NCI-H1694 (cell line): ENCODE measurements around the gene ITPKA.
"Not testable (repeated sequence)": the region's sequence is repeated elsewhere in the genome, so short reads cannot be mapped to it uniquely, and the experiment has no call there.

Source experiments
- DNase-seq: peaks from one replicate; lab custom pipeline; 2025; lab: John Stamatoyannopoulos, UW

Gene ITPKA

GRCh38 chr15:41493205-41493901, at the start of gene ITPKA:
Gene ITPKA, plus strand, starts transcription at chr15:41493874. Its CDS starts 54 bp downstream, at chr15:41493928.
- peak; percentile 68 for DNase-seq

DNA sequence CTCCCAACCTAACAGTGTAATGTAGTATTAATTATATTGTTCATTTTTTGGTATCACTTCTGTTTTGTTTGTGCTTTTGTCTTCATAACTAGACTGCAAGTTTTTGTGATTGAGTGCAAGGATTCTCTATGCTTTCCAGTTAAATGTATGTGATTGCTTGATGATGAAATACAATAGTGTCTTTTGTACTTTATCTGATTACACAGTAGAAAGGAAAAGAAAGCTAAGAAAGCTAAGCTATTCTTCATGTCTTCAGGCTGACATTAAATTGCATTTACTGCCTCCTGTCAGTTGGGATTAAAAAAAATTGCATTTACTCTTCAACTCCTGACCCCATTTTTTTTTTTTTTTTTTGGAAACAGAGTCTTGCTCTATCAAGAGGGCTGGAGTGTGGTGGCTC, 48.3 kb upstream of the ITPKA start:
- DNase-seq = no peak

DNA sequence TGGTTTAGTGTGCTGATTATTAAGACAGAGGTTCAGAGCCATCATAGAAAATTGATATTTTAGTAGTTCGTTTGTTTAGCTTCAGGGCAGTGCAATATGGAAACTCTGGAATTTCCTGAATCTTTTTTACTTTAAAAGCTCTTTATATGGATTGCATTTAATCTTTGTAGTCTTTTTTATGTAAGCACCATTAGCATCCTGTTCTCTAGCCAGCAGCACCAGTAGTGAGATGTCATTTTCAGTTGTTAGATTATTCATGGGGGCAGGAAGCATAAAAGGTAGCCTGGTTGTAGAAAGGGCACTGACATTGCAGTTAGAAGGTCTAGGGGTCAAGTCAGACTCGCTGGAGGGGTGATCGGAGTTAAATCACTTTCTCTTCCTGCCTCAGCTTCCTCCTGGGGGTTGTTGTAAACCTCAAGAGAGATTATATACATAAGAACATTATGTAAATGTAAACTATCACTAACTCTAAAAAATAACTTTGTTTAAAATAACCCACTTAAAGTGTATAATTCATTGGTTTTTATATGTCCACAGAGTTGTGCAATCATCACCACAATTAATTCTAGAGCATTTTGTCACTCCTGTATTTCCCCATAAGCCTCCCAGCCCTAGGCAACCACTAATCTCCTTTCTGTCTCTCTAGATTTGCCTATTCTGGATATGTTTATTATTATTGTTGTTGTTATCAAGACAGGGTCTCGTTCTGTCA, 31.4 kb upstream of the ITPKA start:
- no peak for DNase-seq

GRCh38 chr15:41464889-41465580, 28.6 kb upstream of the ITPKA start:
- DNase-seq = no peak

DNA sequence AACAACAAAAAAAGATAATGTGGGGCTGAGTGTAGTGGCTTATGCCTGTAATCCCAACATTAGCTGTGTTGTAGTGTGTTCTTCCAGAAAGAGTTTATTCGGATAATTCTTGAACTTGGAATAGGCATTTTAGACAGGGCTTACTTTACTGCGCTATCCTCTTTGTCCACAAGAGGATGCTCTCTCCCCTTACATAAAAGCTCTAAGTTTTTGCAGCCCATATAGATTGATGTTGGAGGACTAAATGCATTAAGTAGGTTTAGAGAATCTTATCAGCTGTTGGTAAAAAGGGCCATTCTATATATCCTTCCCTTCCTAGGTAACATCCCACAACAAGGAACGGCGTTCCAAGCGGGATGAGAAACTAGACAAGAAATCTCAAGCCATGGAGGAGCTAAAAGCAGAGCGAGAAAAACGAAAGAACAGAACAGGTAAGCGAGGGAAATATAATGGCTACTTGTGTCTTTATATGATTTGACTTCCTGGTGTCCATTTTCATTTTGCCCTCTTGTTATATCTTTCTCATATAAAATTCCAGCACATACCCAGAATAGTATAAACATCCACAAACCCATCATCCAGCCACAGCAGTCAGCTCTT, 27.8 kb upstream of the ITPKA start:
- DNase-seq = peak; percentile 65

GRCh38 chr15:41466711-41467110, 27.0 kb upstream of the ITPKA start:
- no peak for DNase-seq

DNA sequence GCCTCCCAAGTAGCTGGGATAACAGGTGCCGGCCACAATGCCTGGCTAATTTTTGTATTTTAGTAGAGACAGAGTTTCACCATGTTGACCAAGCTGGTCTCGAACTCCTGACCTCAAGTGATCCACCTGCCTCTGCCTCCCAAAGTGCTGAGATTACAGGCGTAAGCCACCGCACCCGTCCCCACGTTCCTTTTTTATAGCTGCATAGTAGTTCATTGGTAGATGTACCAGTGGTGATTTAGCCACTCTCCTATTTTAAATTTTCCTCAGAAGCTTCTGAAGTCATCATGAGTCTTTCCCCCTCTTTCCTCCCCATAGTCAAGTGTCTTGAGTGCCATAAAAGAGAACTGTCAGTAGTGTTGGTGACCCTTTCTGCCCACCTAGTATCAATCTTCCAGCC, 24.0 kb upstream of the ITPKA start:
- not testable (repeated sequence) for DNase-seq

GRCh38 chr15:41473418-41473817, 20.3 kb upstream of the ITPKA start:
- no peak for DNase-seq

DNA sequence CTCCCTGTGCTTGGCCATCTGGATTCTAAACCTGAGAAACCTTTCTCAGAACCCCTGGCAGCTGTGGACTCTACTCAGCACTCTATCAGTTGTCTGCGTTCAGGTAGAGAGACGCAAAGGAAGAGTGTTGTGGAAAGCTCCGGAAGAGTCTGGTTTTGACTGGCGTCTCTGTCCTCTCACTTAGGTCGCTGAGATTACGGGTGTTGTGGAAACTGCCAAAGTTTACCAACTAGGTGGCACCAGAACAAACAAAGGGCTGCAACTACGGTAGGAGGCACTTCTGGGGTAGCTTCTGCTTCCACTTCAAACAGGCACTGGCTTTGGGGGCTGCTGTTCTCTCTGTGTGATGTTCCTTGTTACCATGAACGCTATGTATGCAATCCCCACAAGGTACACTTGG, 19.2 kb upstream of the ITPKA start:
- DNase-seq = no peak

DNA sequence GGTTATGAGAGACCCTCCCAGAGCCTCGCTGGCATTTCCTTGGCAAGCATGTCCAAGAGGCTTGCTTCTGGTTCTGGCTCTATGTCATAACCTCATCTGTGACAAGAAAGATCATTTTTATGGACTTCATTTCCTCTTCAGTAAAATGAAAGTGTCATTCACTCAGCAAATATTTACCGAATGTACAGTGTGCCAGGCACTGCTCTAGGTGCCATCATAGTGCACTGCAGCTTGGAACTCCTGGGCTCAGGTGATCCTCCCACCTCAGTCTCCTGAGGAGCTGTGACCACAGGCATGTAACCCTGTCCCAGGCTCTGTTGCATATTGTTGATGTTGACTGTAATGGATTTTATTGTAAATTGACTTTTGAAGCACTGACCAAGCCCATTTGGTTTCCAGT, 18.7 kb upstream of the ITPKA start:
- DNase-seq = no peak

DNA sequence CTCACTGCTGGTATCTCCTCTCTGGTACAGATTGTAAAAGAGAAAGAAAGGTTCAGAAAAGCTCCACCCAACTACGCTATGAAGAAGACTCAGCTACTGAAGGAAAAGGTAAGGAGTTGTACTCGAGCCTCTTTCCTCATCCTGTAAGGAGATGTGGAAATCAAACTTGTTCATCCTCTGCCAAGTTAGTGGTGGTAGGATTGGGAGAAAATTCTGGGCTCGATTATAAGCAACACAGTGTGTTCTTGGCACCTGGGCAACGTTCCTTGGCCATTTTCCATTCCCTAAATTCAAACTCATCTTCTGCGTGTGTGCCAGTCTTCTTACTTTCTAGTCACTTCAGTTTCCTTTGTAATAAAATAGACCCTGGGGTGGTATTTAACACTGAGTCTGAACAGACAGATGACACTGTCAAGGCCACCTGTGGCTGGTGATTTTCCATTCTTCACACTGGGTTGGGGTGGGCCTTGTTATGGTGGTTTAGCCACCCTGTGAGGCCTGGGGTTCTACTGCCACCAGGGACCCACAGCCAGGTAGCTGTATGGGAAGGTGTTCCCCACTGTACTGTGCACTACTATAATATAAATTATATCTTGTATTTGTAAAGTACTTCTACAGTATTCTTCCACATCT, 17.1 kb upstream of the ITPKA start:
- no peak for DNase-seq

- DNase-seq = no peak
Observed at GRCh38 chr15:41480396-41481140, 13.1 kb upstream of the ITPKA start.

DNA sequence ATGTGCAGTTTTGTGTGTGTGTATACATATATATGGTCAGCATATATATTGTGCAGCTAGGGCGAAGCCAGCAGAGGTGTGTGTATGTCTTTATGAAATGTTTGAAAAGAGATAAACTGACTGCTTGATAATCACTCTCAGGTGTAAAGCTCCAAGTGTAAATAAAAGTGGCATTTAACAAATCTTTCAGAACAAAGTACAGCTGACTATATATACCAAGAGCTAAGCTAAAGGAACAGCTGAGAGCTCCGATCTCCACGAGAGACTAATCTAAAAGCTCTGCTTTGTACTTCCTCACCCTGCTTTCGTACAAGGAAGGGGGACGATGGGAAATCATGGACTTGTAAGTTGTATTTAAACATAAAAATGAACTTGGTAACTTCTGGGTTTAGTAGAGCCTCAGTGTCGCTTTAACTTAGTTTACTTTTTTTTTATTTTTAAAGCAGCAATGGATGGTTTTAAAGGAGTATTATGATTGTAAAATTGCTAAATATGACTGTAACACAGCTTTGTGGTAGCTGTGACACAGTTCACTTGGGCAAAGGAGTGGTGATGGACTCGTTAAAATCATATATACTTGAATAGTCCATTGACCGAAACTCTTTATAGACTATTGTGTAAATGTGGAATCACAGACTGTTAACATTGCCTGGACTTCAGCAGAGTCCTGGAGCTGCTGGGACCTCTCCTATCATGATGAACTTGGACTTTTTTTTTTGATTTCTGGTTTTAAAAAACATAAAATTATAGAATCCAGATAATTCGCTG, 11.4 kb upstream of the ITPKA start:
- no peak for DNase-seq

GRCh38 chr15:41483115-41483514, 10.6 kb upstream of the ITPKA start:
- no peak for DNase-seq

- DNase-seq = no peak
Observed at GRCh38 chr15:41483519-41483918, 10.2 kb upstream of the ITPKA start.

- no peak for DNase-seq
Observed at GRCh38 chr15:41484937-41485625, 8.6 kb upstream of the ITPKA start.

- no peak for DNase-seq
Observed at GRCh38 chr15:41486286-41486685, 7.4 kb upstream of the ITPKA start.

DNA sequence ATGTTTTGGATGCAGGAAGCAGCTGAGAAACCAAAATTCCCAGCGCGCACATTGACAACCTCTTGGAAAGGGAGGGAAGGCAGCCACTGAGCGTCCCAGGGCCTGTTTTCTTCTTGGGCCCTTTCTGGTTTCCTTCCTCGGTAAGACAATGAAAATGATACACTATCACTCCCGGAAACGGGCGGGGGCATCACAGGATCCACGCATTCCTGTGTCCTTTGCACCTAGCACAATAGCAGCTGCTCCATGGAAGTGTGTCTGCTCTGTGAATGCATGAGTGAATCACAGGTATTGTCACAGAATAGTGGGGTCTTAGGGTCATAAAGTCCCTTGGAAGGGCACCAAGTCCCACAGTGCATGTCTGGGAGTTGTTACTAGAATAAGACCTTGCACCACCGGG, 6.3 kb upstream of the ITPKA start:
- no peak for DNase-seq

DNA sequence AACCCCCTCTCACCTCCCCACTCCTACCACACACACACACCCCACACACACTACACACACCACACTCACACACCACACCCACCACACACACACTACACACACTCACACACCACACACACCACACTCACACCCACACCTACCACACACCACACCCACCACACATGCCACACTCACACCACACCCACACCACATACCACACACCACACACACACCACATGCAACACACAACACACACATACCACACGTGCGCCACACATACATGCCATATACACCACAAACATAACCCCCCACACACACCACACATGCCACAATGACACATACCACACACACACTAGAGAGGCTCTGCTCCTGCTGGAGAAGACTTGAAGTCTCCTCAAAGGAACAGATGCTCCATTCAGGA, 5.9 kb upstream of the ITPKA start:
- DNase-seq = no peak

DNA sequence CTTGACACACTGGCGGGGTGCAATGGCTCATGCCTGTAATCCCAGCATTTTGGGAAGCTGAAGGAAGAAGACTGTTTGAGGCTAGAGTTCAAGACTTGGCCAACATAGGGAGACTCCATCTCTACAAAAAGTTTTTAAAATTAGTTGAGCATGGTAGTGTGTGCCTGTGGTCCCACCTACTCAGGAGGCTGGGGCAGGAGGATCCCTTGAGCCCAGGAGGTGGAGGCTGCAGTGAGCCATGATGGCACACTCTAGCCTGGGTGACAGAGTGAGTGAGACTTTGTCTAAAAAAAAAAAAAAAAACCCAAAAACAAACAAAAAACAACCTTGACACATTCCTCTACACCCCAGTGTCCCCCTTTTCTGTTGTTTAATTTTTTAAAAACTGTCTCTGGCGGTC, 4.0 kb upstream of the ITPKA start:
- DNase-seq = no peak
